Fibroblast of lung (primary cell): ENCODE results near the gene COL5A2.

Experiments
- EZH2 ChIP-seq: IDR thresholded peaks from 2 replicates; pipeline ENCODE4 v1.5.1; 2012; ENCODE audit warnings: low read length, control low read depth, mild to moderate bottlenecking; ENCODE audit errors: missing control alignments
- TF ChIP-seq, protein P1 (sequence below), 2 donors: IDR thresholded peaks in 1 of 2; conservative IDR thresholded peaks in 1 of 2; 1 replicate in 1 of 2; 2 replicates in 1 of 2; pipeline ENCODE4 v1.5.1; 2011 to 2012; ENCODE audit warnings: low read length in 2 of 2, control low read depth in 1 of 2, inconsistent platforms in 1 of 2, low read depth in 1 of 2, mild to moderate bottlenecking in 1 of 2

GRCh38 chr2:189116979-189117378, 62.6 kb downstream of the COL5A2 start:
- TF ChIP-seq, protein P1, sequence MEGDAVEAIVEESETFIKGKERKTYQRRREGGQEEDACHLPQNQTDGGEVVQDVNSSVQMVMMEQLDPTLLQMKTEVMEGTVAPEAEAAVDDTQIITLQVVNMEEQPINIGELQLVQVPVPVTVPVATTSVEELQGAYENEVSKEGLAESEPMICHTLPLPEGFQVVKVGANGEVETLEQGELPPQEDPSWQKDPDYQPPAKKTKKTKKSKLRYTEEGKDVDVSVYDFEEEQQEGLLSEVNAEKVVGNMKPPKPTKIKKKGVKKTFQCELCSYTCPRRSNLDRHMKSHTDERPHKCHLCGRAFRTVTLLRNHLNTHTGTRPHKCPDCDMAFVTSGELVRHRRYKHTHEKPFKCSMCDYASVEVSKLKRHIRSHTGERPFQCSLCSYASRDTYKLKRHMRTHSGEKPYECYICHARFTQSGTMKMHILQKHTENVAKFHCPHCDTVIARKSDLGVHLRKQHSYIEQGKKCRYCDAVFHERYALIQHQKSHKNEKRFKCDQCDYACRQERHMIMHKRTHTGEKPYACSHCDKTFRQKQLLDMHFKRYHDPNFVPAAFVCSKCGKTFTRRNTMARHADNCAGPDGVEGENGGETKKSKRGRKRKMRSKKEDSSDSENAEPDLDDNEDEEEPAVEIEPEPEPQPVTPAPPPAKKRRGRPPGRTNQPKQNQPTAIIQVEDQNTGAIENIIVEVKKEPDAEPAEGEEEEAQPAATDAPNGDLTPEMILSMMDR (conservative IDR thresholded peaks at IDR 0.05 in 1 of 2, IDR thresholded peaks at IDR 0.05 in 1 of 2; ENCODE audit: low read depth in 1 of 2, low read length in 2 of 2): no peak
- no peak for TF ChIP-seq EZH2
